Skin epidermis (tissue), 12 donors: ENCODE results near the gene DNAJC22.
A peak's percentile ranks its signal among the peaks of the same experiment; 100 is the strongest.
"Not testable (repeated sequence)": the region's sequence is repeated elsewhere in the genome, so short reads cannot be mapped to it uniquely, and the experiment has no call there.

Experiments used
- H3K27ac ChIP-seq, 21 experiments: fragments of 200-600 bp; sonication (generic) in 11 of 21; one replicate each; pipeline ENCODE4 v1.5.0; 2020; ENCODE audit warnings: mild to moderate bottlenecking in 3 of 21, inconsistent platforms in 2 of 21, moderate library complexity in 2 of 21
- H3K4me3 ChIP-seq, 7 experiments: fragments of 200-600 bp; sonication (generic) in 2 of 7; one replicate each; pipeline ENCODE4 v1.5.0; 2020; ENCODE audit warnings: inconsistent platforms in 2 of 7, mild to moderate bottlenecking in 2 of 7, moderate library complexity in 1 of 7

DNAJC22 gene

DNA sequence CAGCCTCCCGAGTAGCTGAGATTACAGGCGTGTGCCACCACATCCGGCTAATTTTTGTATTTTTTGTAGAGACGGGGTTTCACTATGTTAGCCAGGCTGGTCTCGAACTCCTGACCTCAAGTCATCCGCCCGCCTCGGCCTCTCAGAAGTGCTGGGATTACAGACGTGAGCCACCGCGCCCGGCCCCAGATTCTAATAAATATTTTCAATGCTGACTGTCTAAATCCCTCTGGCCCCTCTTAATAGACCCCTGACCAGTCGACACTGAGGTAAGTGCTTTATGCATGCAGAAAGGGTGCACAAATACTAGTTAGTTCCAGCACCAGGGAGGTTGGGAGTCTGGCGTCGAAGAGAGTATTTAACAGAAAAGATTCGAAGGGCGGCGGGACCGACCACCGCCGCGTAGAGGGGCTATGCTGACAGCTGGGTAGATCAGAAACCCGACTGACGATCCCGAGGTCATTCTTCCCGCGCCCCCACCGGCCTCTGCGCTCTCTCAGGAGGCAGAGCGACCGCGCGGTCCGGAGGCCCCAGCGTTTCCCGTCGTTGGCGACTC lies 19.5 kb downstream of the DNAJC22 start:
- peak overlapping the region; percentile 86 to 98 (median 93) for H3K27ac ChIP-seq
- peak overlapping the region; percentile 59 to 93 (median 78) for H3K4me3 ChIP-seq

DNA sequence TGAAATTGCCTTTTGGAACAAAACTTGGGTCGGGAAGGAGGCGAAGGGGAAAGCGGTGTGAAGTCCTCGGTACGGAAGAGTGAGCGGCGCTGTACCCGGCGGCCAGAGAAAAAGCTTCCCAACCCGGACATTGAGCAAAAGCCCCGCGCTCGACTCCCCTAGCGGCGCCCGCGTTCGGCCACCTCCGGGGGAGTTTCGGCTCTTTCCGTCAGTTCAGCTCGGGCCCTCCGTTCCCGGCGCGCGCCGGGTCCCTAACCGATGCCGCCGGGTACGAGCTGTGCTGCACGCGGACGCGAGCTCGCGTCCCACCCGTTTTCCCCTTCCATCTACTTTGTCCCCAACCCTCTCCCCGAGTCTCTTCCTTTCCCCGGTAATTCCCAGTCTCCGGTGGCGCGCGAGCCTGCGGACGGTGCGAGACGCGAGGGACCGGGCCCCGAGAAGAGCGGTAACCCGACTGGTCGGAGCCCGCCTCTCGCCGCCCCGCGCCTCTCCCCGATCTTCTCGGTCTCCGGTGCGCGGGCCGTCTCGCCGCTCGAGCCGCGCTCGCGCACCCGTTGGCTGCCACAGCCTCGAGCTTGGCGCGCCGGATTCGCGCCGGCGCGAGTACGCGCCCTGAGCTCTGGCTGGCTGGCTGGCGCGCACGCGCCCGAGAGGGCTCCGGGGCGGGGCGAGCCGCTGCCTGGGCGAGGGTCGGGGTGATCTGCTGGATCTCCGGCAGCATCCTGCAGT lies 20.1 kb downstream of the DNAJC22 start:
- H3K27ac ChIP-seq, result peak overlapping the region; percentile 86 to 98 (median 93)
- H3K4me3 ChIP-seq, result peak overlapping the region; percentile 59 to 93 (median 78)

DNA sequence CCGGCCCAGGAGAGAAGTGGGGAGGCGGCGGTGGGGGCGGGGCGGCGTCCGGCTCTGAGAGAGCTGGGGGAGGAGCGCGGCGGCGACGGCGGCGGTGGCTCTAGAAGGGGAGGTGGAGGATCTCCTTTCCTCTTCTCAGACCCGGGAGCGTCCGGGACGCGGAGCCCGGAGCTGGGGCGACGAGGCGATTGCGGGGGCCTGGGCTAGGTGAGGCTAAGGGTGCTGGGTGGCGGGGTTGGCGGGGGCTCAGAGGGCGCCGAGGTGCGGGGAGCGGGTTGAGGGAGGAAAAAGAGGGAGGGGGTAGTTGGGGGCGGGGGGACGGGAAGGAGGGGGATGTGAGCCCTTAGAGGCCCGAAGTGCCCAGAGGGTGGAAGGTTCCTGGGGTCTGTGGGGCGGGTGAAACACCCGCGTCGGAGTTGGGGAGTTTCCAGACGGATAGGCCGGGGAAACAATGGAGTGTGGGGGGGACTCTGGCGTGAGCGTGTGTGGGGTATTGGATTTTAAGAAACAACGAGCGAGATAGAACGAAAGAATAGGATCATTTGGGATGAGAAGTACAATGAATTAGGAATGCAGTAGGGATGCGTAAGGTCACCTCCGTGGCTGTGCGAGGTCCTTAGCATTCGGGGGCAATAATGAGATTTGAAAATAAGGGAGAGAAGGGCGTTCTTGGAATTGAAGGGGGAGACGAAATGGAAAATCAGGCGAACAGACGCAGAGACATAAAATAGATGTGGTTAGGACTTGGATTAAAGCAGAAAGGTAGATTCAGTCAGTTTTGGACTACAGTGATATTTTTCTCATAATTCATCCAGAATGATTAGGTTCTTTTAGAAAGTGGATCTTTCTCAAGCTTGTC lies 20.9 kb downstream of the DNAJC22 start, which contains the start of gene SPATS2:
TSS of gene SPATS2 (plus strand) at position 82 of the 859 bp plus-strand sequence. CDS start 93,551 bp downstream, outside the sequence.
- H3K27ac ChIP-seq, result peak within 1 kb of the TSS; percentile 86 to 98 (median 93)
- peak within 1 kb of the TSS; percentile 59 to 93 (median 78) for H3K4me3 ChIP-seq

DNA sequence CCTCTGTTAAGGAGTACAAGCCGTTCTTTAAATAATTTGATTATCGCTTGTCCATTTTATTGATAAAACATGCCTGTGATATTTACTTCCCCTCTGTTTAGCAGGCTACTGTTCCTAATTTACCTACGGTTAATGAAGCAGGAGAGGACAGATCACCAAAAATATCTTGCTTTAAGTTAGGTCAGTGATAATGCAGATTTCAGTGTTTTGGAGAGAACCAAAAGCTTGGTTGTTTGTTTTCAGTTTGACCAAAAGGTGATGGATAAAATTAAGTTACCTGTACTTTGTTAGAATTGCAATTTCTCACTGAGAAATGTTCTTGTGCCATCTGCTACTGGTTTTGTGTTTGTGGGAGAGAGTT lies 21.5 kb downstream of the DNAJC22 start:
- H3K27ac ChIP-seq, result peak overlapping the region in 13 of 21 experiments; percentile 86 to 98 (median 93)
- H3K4me3 ChIP-seq, result peak overlapping the region; percentile 59 to 93 (median 78)

DNA sequence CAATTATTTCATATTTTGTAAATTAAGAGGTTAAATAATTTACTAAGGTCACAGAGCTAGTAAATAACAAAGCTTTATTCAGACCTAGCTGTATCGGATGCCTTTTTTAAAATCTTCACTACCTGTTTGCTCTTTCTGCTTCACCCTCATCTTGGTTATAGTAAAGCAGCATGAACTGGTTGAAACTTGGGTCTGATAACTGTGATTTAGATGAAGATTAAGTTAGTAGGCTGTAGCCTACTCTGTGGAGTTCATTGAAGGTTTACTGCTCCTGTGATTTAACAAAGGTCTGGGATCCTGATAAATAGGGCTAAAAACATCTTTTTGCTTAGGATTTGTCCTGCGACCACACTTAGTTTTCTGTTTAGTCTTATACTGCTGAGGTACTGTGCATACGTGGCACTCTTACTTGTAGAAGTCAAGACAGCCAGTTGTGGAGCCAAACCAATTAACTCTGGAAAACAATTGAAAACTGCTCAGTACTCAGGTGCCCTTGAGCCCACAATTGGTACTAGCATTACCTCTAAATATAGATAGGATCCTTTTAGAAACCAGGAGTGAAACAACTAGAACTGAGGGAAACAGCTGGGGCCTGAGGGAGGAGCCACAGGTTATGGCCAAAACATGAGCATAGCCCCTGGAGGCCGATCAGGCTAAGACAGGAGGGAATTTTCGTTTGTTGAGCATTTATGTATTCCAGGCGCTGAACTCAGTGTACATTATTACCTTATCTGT lies 22.9 kb downstream of the DNAJC22 start:
- Histone ChIP-seq H3K27ac (peak overlapping the region in 6 of 21 experiments; percentile 8 to 40 (median 24)), H3K4me3 (no peak overlapping the region)

DNA sequence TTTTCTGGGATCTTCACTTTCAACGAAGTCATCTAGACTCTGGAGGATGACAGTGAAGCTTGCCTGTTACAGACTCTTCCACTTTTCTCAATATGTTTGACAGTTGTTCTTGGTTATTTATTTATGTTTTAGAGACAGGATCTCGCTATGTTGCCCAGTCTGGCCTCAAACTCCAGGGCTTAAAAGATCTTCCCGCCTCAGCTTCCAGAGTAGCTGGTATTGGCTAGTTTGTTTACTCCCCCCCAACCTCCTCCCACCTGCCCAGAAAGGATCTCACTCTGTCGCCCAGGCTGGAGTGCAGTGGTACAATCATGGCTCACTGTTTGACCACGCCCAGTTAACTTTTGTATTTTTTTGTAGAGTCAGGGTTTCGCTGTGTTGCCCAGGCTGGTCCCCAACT lies 23.9 kb downstream of the DNAJC22 start:
- Histone ChIP-seq H3K27ac (no peak overlapping the region), H3K4me3 (no peak overlapping the region)

DNA sequence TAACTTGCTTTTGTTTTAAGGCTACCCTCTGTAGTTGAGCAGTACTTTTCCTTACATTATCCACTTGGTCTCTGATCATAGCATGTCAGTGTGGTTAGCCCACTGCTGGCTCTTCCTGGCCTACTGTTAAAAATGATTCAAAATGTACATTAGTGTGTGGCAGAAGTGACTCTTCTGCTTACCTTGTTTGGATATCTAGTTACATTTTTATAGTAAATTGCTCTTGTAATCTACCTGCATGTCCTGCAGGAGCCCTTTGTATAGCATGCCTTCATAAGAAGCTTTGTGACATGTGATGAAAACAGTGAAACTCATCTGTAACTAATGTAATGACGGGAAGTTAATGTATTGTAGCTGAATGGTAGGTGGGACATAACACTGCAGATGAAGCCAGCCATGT lies 28.7 kb downstream of the DNAJC22 start:
- Histone ChIP-seq H3K4me3 (no peak overlapping the region), H3K27ac (no peak overlapping the region)

DNA sequence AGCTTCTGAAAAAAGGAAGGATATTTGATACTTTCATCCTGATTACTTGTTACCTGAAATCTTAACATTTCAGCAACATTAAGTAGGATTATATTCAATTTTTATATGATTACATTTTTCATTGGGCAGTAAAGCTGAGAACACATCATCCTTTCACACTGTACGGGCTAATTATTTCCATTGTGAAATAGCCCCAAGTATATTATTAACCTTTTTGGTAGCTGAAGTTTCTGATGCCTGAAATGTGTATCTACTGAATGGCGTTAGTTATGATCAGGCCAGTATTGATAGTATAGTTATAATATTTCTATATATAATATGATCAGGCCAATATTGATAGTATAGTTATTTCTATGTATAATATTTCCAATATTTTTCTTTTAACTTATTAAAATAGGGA lies 30.7 kb downstream of the DNAJC22 start:
- Histone ChIP-seq H3K4me3 (no peak overlapping the region), H3K27ac (no peak overlapping the region)

DNA sequence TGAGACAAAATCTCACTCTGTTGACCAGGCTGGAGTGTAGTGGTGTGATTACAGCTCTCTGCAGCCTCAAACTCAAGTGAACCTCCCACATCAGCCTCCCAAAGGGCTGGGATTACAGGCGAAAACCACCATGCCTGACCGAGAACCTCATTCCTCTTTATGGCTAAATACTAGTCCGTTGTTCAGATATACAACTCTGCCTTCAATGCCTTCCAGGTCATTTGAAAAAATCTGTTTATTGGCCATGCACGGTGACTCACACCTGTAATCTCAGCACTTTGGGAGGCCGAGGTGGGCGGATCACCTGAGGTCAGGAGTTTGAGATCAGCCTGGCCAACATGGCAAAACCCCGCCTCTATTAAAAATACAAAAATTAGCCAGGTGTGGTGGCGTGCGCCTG lies 33.5 kb downstream of the DNAJC22 start:
- H3K4me3 ChIP-seq, H3K27ac ChIP-seq: not testable (repeated sequence)

DNA sequence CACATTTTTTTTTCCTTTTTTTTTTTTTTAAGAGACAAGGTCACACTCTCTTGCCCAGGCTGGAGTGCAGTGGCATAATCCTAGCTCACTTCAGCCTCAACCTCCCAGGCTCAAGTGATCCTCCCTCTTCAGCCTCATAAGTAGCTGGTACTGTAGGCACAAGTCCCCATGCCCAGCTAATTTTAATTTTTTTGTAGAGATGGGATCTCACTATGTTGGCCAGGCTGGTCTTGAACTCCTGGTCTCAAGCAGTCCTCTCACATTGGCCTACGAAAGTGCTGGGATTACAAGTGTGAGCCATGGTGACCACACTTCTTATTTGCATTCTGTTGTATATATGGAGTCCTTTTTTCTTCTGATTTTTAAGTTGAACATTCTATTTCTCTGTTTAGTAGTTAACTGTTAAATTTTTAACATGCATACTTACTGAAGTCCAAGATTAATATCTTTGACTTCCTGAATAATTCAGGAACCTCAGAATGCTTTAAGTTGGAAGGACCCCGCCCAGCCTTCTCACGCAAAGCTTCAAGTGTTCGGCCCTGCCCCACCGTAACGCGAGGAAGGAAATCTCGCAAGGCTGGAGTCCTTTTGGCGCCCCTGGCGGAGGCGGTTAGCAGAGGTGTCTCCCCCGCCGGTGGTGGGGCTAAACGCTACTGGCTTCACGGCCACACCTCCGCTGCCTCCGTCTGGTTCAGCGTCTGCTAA lies 42.1 kb downstream of the DNAJC22 start:
- Histone ChIP-seq H3K27ac (no peak overlapping the region), H3K4me3 (no peak overlapping the region)

DNA sequence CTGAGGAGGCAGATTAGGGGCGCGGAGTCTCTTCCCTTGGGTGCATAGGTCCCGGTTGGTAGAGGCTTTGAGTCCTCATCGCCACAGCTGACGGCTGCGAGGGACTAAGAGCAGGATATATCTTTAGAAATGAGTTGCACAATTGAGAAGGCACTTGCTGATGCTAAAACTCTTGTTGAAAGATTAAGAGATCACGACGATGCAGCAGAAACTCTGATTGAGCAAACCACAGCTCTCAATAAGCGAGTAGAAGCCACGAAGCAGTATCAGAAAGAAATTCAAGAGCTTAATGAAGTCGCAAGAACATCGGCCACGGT lies 42.7 kb downstream of the DNAJC22 start:
- Histone ChIP-seq H3K27ac (no peak overlapping the region), H3K4me3 (no peak overlapping the region)

DNA sequence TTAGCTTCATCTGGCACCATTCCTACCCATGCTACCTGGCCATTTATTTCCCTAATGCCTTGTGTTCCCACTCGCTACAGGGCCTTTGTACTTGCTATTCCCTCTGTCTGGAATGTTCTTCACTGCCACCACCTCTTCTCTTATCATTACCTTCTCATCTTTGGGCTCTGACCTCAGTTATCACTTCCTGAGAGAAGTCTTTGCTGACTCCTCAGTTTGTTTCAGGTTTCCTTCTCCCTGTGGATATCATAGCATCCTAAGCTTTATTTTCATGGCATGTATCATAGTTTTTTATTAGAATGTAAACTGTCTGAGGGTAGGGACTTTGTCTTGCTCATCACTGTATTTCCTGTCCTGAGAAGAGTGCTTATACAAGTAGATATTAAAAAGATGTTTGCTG lies 50.3 kb downstream of the DNAJC22 start:
- H3K27ac ChIP-seq, result no peak overlapping the region
- no peak overlapping the region for H3K4me3 ChIP-seq

DNA sequence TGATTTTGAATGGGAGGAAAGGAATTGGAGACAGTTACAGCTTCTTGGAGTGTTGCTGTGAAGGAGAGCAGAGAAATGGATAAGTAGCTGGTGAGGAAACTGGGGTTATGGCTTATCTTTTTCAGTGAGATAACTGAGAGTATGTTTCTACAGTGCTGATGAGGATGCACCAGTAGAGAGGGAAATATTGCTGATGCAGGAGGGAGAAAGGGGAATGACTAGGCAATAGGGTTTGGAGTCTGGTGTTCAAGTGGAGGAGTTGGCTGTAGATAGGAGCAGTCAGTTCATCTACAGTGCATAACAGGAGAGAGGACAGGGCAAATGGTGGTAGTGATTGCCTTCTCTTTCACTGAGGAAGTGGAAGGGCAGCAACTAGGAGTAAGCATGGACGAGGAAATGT lies 53.6 kb downstream of the DNAJC22 start:
- Histone ChIP-seq H3K4me3 (no peak overlapping the region), H3K27ac (no peak overlapping the region)
